ENCODE results near the gene C12orf76. TPM values are rescaled to one million over a fixed set of nuclear protein-coding genes. Genes with fewer than 3 reads are reported as not detected.

Gene C12orf76
- polyA plus RNA-seq, 2 of the 4 experiments (the other 2 are of a cell fraction): 13.3 to 22.6 TPM

- ChIA-PET CTCF (interaction anchor here (9.2 kb wide), 1 partner anchor 15 kb away, joined by 78 read pairs; no protein-coding TSS in a partner anchor), POLR2A (no interaction called here)
- Histone ChIP-seq H3K4me1 (0 out of 3 replicates have a peak, but pooled peaks cover 5% of the 10 kb centered on the region), H3K4me3 (no peak overlapping the region), H3K4me2 (no peak overlapping the region), H3K27ac (no peak overlapping the region), H3K9me3 (no peaks in the 10 kb centered on the region)
- DNase-seq (ENCODE audit: low read depth in 1 of 2, low spot score in 1 of 2) (peak in 1 of 2 experiments; percentile 44), ATAC-seq (peak; percentile 32 to 41; a peak in 3 of 6 replicates), FAIRE-seq (no peak)
- TF ChIP-seq HEYL (CRISPR knock-in tag; IDR thresholded peaks at IDR 0.05) (no peak), NFE2L2 (conservative IDR thresholded peaks at IDR 0.05; ENCODE audit: low read length) (no peak), CBX8 (IDR thresholded peaks at IDR 0.05) (no peak), MAFK (IDR thresholded peaks at IDR 0.05; ENCODE audit: partially characterized antibody) (no peak), FOXS1 (CRISPR knock-in tag; IDR thresholded peaks at IDR 0.05) (no peak), CBX2 (IDR thresholded peaks at IDR 0.05; ENCODE audit: borderline replicate concordance, low read depth) (no peak), EHF (CRISPR knock-in tag; IDR thresholded peaks at IDR 0.05) (no peak), CHD4 (IDR thresholded peaks at IDR 0.05; ENCODE audit: borderline replicate concordance) (no peak), RARB (CRISPR knock-in tag; IDR thresholded peaks at IDR 0.05) (no peak)
- 61% methylated on average over 4 of the region's 4 CpGs for WGBS (ENCODE audit: missing lambda C conversion rate)
Observed at GRCh38 chr12:110084314-110085015, 36.1 kb upstream of the C12orf76 start.

DNA sequence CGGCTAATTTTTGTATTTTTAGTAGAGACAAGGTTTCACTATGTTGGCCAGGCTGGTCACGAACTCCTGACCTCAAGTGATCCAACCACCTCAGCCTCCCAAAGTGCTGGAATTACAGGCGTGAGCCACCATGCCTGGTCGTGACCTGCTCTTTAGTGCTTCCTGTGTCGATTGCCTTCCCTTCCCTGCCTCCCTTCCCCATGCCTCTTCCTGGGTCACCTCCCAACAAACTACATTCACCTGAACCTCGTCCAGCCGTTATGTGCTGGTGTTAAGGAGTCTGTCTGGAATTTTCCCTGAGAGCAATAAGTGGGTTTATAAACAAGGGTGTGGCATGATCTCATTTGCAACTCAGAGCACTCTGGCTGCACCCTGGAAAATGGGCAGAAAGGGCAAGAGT is 32.1 kb upstream of the C12orf76 start:
- DNase-seq (ENCODE audit: low read depth in 1 of 2, low spot score in 1 of 2) (no peak), FAIRE-seq (no peak), ATAC-seq (no peak)
- Histone ChIP-seq H3K4me3 (no peak overlapping the region), H3K9me3 (no peaks in the 10 kb centered on the region), H3K27ac (peak overlapping the region in 1 of 2 experiments; percentile 75; a peak in 2 of 6 replicates), H3K4me2 (peak overlapping the region; percentile 60; the same call in 2 of the 3 replicates), H3K4me1 (0 out of 3 replicates have a peak, but pooled peaks cover 5% of the 10 kb centered on the region)
- 86% methylated on average over 7 of the region's 7 CpGs for WGBS (ENCODE audit: missing lambda C conversion rate)
- ChIA-PET POLR2A (interaction anchor here (1.0 kb wide), 1 partner anchor 81 kb away, joined by 3 read pairs; the partner anchor contains the start of gene ANKRD13A), CTCF (no interaction called here)
- TF ChIP-seq PBX3 (IDR thresholded peaks at IDR 0.05) (no peak), FOSL2 (IDR thresholded peaks at IDR 0.05) (no peak), FOSL2 (CRISPR knock-in tag; IDR thresholded peaks at IDR 0.05) (no peak), SREBF2 (IDR thresholded peaks at IDR 0.05) (no peak), CBX8 (IDR thresholded peaks at IDR 0.05) (no peak), CTCF (IDR thresholded peaks at IDR 0.05) (no peak), RFX5 (IDR thresholded peaks at IDR 0.05) (no peak), HMGXB4 (CRISPR knock-in tag; IDR thresholded peaks at IDR 0.05; ENCODE audit: borderline replicate concordance) (no peak), POLR2A (IDR thresholded peaks at IDR 0.05; ENCODE audit: low read length) (no peak), HDAC2 (IDR thresholded peaks at IDR 0.05) (no peak), KDM1A (IDR thresholded peaks at IDR 0.05; ENCODE audit: low read depth) (no peak), BHLHE40 (IDR thresholded peaks at IDR 0.05; ENCODE audit: low read depth, low read length) (no peak), ZFP36 (IDR thresholded peaks at IDR 0.05; ENCODE audit: borderline replicate concordance, partially characterized antibody) (no peak), NR3C1 (IDR thresholded peaks at IDR 0.05) (no peak), ZC3H11A (IDR thresholded peaks at IDR 0.05) (no peak), ESRRA (IDR thresholded peaks at IDR 0.05; ENCODE audit: borderline replicate concordance, low read length) (no peak), KDM5A (IDR thresholded peaks at IDR 0.05) (no peak)
- TF ChIP-seq, protein P1, sequence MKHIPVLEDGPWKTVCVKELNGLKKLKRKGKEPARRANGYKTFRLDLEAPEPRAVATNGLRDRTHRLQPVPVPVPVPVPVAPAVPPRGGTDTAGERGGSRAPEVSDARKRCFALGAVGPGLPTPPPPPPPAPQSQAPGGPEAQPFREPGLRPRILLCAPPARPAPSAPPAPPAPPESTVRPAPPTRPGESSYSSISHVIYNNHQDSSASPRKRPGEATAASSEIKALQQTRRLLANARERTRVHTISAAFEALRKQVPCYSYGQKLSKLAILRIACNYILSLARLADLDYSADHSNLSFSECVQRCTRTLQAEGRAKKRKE (CRISPR knock-in tag; IDR thresholded peaks at IDR 0.05; ENCODE audit: low read depth): no peak
- TF ChIP-seq, protein P2, sequence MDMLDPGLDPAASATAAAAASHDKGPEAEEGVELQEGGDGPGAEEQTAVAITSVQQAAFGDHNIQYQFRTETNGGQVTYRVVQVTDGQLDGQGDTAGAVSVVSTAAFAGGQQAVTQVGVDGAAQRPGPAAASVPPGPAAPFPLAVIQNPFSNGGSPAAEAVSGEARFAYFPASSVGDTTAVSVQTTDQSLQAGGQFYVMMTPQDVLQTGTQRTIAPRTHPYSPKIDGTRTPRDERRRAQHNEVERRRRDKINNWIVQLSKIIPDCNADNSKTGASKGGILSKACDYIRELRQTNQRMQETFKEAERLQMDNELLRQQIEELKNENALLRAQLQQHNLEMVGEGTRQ (IDR thresholded peaks at IDR 0.05): no peak
